Measurements from ENCODE around the gene HAO2. TPM values are rescaled to one million over a fixed set of nuclear protein-coding genes. Genes with fewer than 3 reads are reported as not detected.
"Not testable (repeated sequence)": the region's sequence is repeated elsewhere in the genome, so short reads cannot be mapped to it uniquely, and the experiment has no call there.

Gene HAO2
- total RNA-seq, 1 donor from 2014 or later: not detected

DNA sequence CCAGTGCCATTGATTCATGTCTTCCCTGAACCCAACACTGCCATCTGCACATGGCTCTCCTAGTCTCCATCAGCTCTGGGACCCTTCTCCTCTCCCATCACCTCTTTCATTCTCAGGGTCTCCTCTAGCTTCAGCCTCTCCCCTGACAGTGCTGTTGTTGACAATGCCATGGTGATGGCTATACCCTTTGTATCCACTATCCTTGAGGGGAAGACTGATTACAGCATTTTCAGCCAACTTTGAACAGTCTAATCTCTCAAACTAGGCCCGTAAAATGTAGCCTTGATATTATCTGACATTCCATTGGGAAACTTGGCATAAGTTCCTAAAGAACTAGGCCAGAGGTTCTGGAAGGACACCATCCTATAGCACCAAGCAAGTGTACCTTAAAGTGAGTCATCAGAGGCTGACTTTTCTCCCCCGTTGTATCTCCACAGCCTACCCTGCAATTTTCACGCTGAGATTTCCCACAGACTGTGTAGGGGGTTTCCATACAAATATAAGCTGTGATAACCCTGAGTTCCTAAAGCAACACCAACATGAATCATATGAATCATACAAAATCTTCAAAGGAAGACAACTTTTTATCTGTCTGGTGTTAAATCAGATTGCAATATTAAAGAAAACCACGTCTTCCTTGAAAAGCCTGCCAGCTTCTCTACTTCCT is 5.8 kb downstream of the HAO2 start:
- intact Hi-C loops (cut with micrococcal nuclease): no loop called here
- DNase-seq (no peak), ATAC-seq (no peak)

- ATAC-seq: no peak
- DNase-seq: no peak
- intact Hi-C loops (cut with micrococcal nuclease): no loop called here
Observed at GRCh38 chr1:119375366-119375765, 6.8 kb downstream of the HAO2 start.

DNA sequence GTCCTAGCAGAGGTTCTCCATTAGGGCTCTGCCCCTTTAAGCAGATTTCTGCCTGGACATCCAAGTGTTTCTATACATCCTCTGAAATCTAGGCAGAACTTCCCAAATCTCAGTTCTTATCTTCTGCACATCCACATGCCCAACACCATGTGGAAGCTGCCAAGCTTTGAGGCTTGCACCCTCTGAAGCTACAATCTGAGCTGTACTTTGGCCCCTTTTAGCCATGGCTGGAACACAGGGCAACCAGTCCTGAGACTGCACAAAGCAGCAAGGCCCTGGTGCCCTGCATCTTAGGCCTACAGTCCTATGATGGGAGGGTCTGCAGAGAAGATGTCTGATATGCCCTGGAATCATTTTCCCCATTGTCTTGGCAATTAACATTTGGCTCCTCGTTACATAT is 8.0 kb downstream of the HAO2 start:
- intact Hi-C loops (cut with micrococcal nuclease): no loop called here

DNA sequence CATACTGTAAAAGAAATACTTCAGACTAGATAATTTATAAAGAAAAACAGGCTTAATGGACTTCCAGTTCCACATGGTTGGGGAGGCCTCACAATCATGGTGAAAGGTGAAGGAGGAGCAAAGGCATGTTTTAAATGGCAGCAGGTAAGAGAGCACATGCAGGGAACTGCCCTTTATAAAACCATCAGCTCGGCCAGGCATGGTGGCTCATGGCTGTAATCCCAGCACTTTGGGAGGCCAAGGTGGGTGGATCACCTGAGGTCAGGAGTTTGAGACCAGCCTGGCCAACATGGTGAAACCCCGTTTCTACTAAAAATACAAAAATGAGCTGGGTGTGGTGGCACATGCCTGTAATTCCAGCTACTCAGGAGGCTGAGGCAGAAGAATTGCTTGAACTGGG is 9.0 kb downstream of the HAO2 start:
- intact Hi-C loops (cut with micrococcal nuclease); DNase-seq; ATAC-seq: not testable (repeated sequence)

More for the DNA sequence above, 8.0 kb downstream of the HAO2 start:
- no peak for ATAC-seq
- DNase-seq: no peak

DNA sequence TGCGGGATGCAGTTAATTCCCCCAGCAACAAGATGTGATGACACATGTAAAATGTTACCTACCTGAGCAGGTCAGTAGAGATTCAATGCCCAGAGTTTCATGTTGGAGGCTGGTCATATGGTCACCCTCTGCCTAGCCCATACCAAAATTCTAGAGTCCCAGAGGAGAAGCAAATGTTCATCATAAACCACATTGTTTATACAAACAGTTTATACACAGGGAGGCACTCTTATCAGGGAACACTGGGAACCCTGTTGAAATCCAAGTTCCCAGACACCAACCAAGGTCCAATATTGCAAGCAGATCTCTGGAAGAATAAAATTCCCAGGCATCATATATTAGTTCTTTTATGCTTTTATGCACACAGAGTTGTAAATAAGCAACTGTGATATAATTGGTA is 10.5 kb downstream of the HAO2 start:
- intact Hi-C loops (cut with micrococcal nuclease): no loop called here
- no peak for ATAC-seq
- no peak for DNase-seq

DNA sequence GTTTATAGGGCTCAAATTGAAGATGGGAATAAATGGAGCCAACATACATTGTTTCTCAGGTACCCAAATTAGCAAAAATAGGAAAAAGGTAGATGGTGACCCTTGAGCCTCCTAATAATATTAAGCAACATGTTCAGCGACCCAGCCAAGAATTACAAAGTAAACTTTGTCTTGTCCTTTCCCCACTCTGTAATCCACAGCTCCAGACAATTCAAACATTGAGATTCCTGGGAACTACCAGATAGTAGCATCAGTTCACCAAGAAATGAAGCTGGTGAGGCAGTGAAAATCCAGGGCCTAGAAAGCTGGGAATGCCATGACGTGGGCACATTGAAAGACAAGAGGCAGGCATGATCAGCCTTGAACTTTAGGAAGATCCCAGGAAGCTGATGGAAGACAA is 11.7 kb downstream of the HAO2 start:
- ATAC-seq (no peak), DNase-seq (no peak)
- intact Hi-C loops (cut with micrococcal nuclease): no loop called here

DNA sequence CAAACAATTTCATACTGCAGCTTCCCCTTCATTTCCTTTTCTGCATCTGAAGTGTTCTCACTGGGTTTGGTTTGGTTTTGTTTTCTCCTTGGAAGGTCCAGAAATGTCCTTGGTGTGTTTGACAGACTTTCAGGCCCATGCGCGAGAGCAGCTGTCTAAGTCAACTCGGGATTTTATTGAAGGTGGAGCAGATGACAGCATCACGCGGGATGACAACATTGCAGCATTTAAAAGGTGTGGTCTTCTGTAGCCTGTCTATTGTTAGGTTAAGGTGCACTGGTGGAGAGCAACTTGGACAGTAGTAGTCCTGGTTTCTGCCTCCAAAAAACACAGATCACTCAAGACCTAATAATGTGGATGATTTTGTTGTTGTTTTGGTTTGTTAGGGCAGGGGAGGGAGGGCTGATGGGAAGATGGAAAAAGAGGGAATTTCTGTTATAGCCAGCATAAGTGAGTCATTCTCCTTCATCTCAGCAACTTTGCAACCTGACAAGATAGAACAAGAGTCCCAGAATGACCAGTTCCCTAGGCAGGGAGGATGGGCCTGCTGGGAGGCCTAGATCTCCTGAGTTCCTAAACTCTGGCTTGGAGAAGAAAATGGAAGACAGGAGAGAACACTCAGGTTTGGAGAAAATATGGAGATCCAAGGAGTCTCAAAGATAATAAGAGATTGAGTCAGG is 12.5 kb downstream of the HAO2 start:
- no peak for DNase-seq
- ATAC-seq: no peak
- intact Hi-C loops (cut with micrococcal nuclease): no loop called here

DNA sequence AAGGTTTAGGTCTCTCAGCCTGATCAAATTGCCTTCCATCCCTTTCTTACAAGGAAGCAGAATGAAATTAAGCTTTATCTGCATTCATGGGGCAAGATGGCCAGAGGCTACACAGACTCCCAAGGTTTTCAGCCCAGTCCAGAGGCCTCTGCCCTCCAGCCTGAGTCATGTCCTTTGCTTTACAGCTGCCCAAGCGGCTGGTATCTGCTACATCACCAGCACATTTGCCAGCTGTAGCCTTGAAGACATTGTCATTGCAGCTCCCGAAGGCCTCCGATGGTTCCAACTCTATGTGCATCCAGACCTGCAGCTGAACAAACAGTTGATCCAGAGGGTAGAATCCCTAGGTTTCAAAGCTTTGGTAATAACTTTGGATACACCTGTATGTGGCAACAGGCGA is 16.0 kb downstream of the HAO2 start:
- ATAC-seq (no peak), DNase-seq (no peak)
- intact Hi-C loops (cut with micrococcal nuclease): no loop called here

DNA sequence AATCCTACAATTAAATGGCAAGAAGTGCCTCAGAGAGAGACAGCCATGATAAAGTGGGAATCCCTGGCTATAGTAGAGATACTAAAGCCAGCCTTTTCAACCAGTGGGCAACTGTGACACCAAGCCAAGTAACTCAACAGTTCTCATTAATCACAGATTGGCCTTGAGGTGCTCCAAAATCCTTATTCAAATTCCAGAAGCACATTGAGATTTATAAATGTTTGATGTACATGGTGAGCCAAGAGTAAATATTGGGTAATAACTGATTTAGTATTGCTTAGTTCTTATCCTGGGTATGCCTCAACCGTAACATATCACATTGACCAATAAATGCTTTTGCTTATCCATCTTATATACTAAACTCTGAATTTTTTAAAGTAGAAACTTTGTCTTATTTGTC is 17.1 kb downstream of the HAO2 start:
- ATAC-seq (no peak), DNase-seq (no peak)
- intact Hi-C loops (cut with micrococcal nuclease): no loop called here

- ATAC-seq (no peak), DNase-seq (no peak)
- intact Hi-C loops (cut with micrococcal nuclease): no loop called here
Observed at GRCh38 chr1:119387858-119388257, 19.3 kb downstream of the HAO2 start.

DNA sequence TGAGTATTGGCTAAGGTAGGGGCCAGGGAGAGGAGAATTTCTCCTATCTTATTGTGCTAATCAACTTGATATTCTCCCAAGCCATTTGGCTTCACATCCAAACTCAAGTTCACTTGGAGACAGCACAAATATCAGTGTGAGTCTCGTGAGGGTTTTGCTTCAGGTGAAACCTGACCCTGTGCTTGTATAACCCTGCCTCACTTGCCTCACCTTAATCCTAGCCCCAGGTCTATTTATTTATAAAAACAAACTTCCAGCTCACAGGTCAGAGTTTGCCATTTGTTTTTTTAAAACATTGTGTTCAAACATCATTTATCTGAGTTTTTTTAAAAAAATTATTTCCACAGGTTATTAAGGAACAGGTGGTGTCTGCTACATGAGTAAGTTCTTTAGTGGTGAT is 19.9 kb downstream of the HAO2 start:
- no peak for ATAC-seq
- intact Hi-C loops (cut with micrococcal nuclease): no loop called here
- DNase-seq: no peak

DNA sequence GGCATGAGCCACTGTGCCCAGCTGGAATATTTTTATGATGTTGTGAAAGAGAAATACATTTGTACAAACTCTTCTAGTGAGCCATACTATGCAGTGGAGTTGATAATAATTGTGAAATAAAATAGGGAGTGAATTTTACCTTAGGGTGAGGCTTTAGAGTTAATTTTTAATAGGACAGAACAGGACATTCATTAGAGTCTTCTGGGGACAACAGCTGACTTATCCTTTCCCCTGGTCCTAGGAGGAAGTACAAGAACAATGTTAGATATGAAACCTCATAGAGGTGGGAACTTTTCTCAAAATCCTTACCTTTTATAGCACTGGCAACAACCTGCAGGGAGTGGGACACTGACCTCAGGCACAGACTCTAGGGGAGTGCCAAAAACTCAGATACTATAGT is 21.9 kb downstream of the HAO2 start:
- intact Hi-C loops (cut with micrococcal nuclease): no loop called here
- ATAC-seq: no peak

DNA sequence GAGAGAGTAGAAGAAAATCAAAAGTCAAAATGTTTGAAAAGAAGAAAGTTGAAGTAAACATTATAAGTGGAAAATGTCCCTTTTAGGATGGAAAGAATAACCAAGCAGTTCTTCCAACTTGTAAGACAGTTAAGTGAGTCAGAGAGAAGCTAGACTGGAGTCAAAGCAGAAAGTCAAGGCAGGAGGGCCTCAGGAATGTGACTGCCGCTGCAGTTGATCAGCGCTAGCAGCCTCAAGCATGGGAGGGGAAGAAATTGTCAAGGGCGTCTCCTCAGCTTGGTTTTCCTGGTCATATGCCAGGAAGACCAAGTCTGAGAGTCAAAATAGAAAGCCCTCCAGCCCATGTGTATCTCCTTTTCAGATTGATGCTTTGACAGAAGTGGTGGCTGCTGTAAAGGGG is 23.2 kb downstream of the HAO2 start:
- no peak for ATAC-seq
- no peak for DNase-seq
- intact Hi-C loops (cut with micrococcal nuclease): no loop called here

More for the DNA sequence above, 21.9 kb downstream of the HAO2 start:
- no peak for DNase-seq

DNA sequence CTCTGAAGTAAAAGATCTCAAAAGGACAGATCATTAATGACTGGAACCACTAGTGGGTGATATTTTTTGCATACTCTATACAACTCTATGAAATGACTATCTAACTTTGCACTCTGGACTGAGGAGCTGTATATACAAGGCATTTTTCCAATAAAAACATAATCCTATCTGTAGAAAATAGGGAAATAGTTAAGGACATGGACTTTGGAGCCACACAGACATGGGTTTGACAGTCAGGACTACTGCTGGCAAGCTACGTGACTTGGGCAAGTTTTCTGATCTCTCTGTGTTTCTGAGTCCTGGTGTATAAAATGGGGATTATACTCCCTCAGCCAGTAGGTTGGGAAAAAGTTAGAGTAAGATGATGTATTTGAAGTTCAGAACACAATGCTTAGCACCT is 25.5 kb downstream of the HAO2 start:
- intact Hi-C loops (cut with micrococcal nuclease): no loop called here
- DNase-seq: no peak
- no peak for ATAC-seq

- intact Hi-C loops (cut with micrococcal nuclease): no loop called here
- no peak for ATAC-seq
- DNase-seq: no peak
Observed at GRCh38 chr1:119396982-119397381, 28.4 kb downstream of the HAO2 start.

DNA sequence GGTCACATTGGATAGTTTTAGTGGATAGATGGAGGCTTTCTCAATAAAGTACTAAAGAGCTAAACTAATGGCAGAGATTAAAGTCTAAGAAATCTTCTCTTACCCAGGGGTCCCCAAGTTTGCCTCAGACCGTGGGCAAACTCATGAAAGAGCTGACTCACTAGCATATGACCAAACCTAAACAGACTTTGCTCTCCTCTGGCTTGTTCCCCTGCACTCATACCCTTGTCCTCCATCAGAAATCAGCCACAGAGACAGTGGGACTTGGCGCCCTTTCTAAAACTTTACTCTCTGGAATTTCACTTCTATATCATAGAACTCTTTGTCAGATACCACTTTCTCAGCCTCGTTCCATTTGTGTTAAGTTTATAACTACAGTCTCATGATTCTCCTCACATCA is 29.4 kb downstream of the HAO2 start:
- intact Hi-C loops (cut with micrococcal nuclease): no loop called here
- DNase-seq (no peak), ATAC-seq (no peak)

- ATAC-seq: no peak
- intact Hi-C loops (cut with micrococcal nuclease): no loop called here
- no peak for DNase-seq
Observed at GRCh38 chr1:119404736-119405135, 36.2 kb downstream of the HAO2 start.

DNA sequence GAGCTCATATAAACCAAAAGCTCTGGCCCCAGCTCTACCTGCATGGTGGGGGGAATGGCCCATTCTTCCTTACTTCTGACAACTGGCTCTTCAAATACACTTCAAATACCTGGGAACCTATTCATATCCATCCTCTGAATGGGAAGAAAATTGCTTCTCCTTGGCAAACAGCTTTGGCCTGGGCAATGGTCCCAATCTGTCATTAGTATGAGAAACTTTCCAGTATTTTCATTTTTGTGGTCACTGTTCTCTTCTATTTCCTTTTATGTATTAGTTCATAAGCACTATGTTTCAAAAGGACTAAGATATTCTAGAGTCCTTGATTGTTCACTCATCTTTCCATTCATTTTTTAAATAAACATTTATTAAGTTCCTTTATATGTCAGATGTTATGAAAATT is 41.1 kb downstream of the HAO2 start:
- no peak for ATAC-seq
- no peak for DNase-seq
- intact Hi-C loops (cut with micrococcal nuclease): no loop called here

- ATAC-seq: no peak
- intact Hi-C loops (cut with micrococcal nuclease): no loop called here
- no peak for DNase-seq
Observed at GRCh38 chr1:119410961-119411360, 42.4 kb downstream of the HAO2 start.

- no peak for ATAC-seq
- intact Hi-C loops (cut with micrococcal nuclease): no loop called here
Observed at GRCh38 chr1:119414950-119415349, 46.4 kb downstream of the HAO2 start, which contains the start of gene HSD3B2. Gene HSD3B2 (plus strand): TSS chr1:119415150. CDS start chr1:119415420, 270 bp downstream.

DNA sequence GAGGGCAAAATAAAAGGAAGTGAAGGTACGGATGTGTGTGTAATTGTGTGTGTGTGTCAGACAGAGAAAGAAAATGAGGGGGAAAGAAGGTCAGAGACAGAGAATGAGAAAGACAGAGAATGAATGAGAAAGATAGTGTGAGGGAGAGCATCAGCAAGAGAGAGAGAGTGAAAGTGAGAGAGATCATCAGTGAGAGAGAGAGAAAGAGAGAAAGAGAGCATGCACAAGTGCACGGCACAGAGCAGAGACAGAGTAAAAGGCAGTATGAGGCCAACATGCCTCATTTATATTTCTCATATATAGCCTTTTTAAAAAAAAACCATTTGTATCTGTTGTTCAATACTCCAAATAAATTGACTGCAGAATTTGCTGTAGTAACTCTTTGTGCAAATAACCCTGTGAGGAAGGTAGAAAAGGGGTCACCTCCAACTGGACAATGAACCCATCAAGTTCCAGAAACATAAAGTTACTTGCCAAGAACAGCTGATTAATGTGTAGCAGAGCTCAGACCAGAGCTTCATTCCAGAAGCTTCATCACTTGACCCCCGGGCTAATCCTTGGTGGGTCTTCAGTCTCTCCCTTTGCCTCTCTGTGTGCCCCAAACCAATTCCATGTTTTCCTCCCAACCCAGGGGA is 47.5 kb downstream of the HAO2 start:
- DNase-seq (no peak), ATAC-seq (no peak)
- intact Hi-C loops (cut with micrococcal nuclease): no loop called here

More at GRCh38 chr1:119414950-119415349, 46.4 kb downstream of the HAO2 start, which contains the start of gene HSD3B2:
- no peak for DNase-seq
